Measurements from ENCODE around the gene TENT4A. TPM values are rescaled to one million over a fixed set of nuclear protein-coding genes. Genes with fewer than 3 reads are reported as not detected.

Gene TENT4A
- total and polyA plus RNA-seq, 10 of the 15 experiments (the other 5 are each of a cell fraction or from before 2014, with no cell fraction given) = 1.4 to 30.6 (median 12.5) TPM

DNA sequence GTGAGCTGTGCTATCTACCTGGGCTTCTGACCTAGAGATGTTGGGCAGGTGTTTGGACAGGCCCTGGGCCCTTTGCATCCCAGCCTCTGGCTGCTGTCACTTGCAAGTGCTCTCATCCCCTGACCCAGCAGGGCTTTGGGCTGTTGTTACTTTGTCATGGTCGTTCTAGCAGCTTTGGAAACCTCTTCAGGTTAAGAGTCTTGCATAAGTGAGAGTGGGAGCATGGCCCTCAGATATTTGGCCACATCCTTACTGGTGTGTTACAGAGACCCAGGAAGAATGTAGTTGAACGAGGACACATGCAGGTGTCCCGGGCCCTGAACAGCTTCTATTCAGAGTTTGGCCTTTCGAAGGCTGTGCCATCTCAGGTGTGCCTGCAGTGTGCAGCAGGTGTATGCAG is 4.5 kb downstream of the TENT4A start:
- 38% methylated on average over 4 of the region's 4 CpGs for WGBS (ENCODE audit: insufficient coverage, insufficient replicate concordance, low lambda C conversion rate, missing lambda C conversion rate)
- CTCF ChIA-PET = interaction anchor here (0.6 to 3.2 kb wide), 9 partner anchors 9 to 100 kb away, joined by 3 to 17 read pairs (median 3); partner anchors contain the start of genes NSUN2 and SRD5A1
- peaks cover 87% of the 10 kb centered on the region for H3K79me2 ChIP-seq (ENCODE audit: control insufficient read depth, insufficient read depth, low read length)
- POLR2A ChIA-PET = interaction anchor here (1.1 to 4.2 kb wide), 4 partner anchors 11 to 28 kb away, joined by 3 to 35 read pairs (median 8); no protein-coding TSS in a partner anchor
- H3K4me3 ChIP-seq = peak overlapping the region; percentile 79; the same call in 1 of the 2 replicates
- H3K36me3 ChIP-seq (ENCODE audit: control insufficient read depth in 2 of 2, insufficient read depth in 2 of 2, low read length in 1 of 2) = peaks cover 1 to 18% of the 10 kb centered on the region in 2 experiments; a peak in 2 of 4 replicates
- FAIRE-seq = no peak
- no peak overlapping the region for H3K27ac ChIP-seq (ENCODE audit: control insufficient read depth, insufficient read depth)
- intact Hi-C loops (cut with micrococcal nuclease; ENCODE audit: unreplicated experiment) (loop anchor here (2.0 to 10.0 kb wide), 2 partner anchors 27 to 963 kb away; no protein-coding TSS in a partner anchor), in situ Hi-C loops (cut with MboI) (no loop called here)
- BruUV-seq (replicated peaks) = no TSS peak
- H3K4me1 ChIP-seq (ENCODE audit: control insufficient read depth, insufficient read depth, low read length) = peaks cover 32% of the 10 kb centered on the region
- no peaks in the 10 kb centered on the region for H3K9me3 ChIP-seq (replicated peaks; ENCODE audit: control insufficient read depth, insufficient read depth, low read length)
- peak overlapping the region; percentile 94 for H3K4me2 ChIP-seq (ENCODE audit: control insufficient read depth, insufficient read depth)
- no peaks in the 10 kb centered on the region for H3K27me3 ChIP-seq (replicated peaks in 1 of 2; ENCODE audit: control insufficient read depth in 2 of 2, insufficient read depth in 2 of 2, low read length in 1 of 2)
- H3K9ac ChIP-seq (ENCODE audit: control insufficient read depth, insufficient read depth, low read length) = no peak overlapping the region; the same call in 1 of the 2 replicates
- SMC1A ChIA-PET (ENCODE audit: uncharacterized antibody, unreplicated experiment) = interaction anchor here (1.2 to 4.0 kb wide), 8 partner anchors 9 to 89 kb away, joined by 3 to 41 read pairs (median 6); no protein-coding TSS in a partner anchor
- RAD21 ChIA-PET (ENCODE audit: unreplicated experiment) = interaction anchor here (0.9 to 3.8 kb wide), 7 partner anchors 12 to 1220 kb away, joined by 3 to 32 read pairs (median 4); partner anchors contain the start of genes NSUN2 and SRD5A1
- DNase-seq (ENCODE audit: low read depth, low spot score) = no peak
- no peak for ATAC-seq
- H2AFZ ChIP-seq (ENCODE audit: control insufficient read depth, low read depth, low read length) = no peak overlapping the region
- peaks cover 20% of the 10 kb centered on the region for H4K20me1 ChIP-seq (ENCODE audit: control insufficient read depth, insufficient read depth)
- no peak for TF ChIP-seq STAT1 (conservative IDR thresholded peaks at IDR 0.05)
- TF ChIP-seq, protein P1, sequence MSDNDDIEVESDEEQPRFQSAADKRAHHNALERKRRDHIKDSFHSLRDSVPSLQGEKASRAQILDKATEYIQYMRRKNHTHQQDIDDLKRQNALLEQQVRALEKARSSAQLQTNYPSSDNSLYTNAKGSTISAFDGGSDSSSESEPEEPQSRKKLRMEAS (IDR thresholded peaks at IDR 0.05; ENCODE audit: low read depth, low read length) = no peak
- TF ChIP-seq JUNB (IDR thresholded peaks at IDR 0.05) = no peak
- no peak for TF ChIP-seq MTA2 (IDR thresholded peaks at IDR 0.05; ENCODE audit: low read depth)
- no peak for TF ChIP-seq ZNF384 (IDR thresholded peaks at IDR 0.05; ENCODE audit: borderline replicate concordance, low read depth, low read length)
- no peak for TF ChIP-seq MYC (IDR thresholded peaks at IDR 0.05; ENCODE audit: insufficient read depth, insufficient read length, insufficient replicate concordance, low read length, severe bottlenecking)
- TF ChIP-seq, protein P2, sequence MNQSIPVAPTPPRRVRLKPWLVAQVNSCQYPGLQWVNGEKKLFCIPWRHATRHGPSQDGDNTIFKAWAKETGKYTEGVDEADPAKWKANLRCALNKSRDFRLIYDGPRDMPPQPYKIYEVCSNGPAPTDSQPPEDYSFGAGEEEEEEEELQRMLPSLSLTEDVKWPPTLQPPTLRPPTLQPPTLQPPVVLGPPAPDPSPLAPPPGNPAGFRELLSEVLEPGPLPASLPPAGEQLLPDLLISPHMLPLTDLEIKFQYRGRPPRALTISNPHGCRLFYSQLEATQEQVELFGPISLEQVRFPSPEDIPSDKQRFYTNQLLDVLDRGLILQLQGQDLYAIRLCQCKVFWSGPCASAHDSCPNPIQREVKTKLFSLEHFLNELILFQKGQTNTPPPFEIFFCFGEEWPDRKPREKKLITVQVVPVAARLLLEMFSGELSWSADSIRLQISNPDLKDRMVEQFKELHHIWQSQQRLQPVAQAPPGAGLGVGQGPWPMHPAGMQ (IDR thresholded peaks at IDR 0.05; ENCODE audit: borderline replicate concordance) = no peak
- TF ChIP-seq, protein P3, sequence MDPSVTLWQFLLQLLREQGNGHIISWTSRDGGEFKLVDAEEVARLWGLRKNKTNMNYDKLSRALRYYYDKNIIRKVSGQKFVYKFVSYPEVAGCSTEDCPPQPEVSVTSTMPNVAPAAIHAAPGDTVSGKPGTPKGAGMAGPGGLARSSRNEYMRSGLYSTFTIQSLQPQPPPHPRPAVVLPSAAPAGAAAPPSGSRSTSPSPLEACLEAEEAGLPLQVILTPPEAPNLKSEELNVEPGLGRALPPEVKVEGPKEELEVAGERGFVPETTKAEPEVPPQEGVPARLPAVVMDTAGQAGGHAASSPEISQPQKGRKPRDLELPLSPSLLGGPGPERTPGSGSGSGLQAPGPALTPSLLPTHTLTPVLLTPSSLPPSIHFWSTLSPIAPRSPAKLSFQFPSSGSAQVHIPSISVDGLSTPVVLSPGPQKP (IDR thresholded peaks at IDR 0.05; ENCODE audit: low read depth, low read length) = no peak
- TF ChIP-seq, protein P4, sequence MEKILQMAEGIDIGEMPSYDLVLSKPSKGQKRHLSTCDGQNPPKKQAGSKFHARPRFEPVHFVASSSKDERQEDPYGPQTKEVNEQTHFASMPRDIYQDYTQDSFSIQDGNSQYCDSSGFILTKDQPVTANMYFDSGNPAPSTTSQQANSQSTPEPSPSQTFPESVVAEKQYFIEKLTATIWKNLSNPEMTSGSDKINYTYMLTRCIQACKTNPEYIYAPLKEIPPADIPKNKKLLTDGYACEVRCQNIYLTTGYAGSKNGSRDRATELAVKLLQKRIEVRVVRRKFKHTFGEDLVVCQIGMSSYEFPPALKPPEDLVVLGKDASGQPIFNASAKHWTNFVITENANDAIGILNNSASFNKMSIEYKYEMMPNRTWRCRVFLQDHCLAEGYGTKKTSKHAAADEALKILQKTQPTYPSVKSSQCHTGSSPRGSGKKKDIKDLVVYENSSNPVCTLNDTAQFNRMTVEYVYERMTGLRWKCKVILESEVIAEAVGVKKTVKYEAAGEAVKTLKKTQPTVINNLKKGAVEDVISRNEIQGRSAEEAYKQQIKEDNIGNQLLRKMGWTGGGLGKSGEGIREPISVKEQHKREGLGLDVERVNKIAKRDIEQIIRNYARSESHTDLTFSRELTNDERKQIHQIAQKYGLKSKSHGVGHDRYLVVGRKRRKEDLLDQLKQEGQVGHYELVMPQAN (conservative IDR thresholded peaks at IDR 0.05) = no peak
- TF ChIP-seq, protein P5, sequence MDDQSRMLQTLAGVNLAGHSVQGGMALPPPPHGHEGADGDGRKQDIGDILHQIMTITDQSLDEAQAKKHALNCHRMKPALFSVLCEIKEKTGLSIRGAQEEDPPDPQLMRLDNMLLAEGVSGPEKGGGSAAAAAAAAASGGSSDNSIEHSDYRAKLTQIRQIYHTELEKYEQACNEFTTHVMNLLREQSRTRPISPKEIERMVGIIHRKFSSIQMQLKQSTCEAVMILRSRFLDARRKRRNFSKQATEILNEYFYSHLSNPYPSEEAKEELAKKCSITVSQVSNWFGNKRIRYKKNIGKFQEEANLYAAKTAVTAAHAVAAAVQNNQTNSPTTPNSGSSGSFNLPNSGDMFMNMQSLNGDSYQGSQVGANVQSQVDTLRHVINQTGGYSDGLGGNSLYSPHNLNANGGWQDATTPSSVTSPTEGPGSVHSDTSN (IDR thresholded peaks at IDR 0.05; ENCODE audit: insufficient replicate concordance, low read depth, low read length) = no peak
- TF ChIP-seq MTA3 (IDR thresholded peaks at IDR 0.05; ENCODE audit: borderline replicate concordance, low read length) = no peak
- TF ChIP-seq ZZZ3 (IDR thresholded peaks at IDR 0.05; ENCODE audit: control insufficient read depth, insufficient read length, low read depth) = no peak
- no peak for TF ChIP-seq KLF5 (IDR thresholded peaks at IDR 0.05; ENCODE audit: partially characterized antibody)
- no peak for TF ChIP-seq GABPA (IDR thresholded peaks at IDR 0.05; ENCODE audit: low read depth)
